MCF 10A (cell line): ENCODE measurements around the gene POLR1C. TPM values are rescaled to one million over a fixed set of nuclear protein-coding genes. Genes with fewer than 3 reads are reported as not detected.
A peak's percentile ranks its signal among the peaks of the same experiment; 100 is the strongest.
"Not testable (repeated sequence)": the region's sequence is repeated elsewhere in the genome, so short reads cannot be mapped to it uniquely, and the experiment has no call there.

Experiments used
- BruUV-seq: library from RNA; stranded (reverse); fragments of 400-500 nt; replicated peaks from 2 replicates; lab custom pipeline; 2021; lab: Mats Ljungman, UMichigan
- CTCF ChIA-PET: fragments of 300-600 bp; sonication (Branson Sonifier 250); formaldehyde crosslinking; extraction: SDS; loops from one replicate; lab custom pipeline; 2021; ENCODE audit warnings: antibody characterized with exemption, inconsistent platforms; lab: Yijun Ruan, JAX
- POLR2A ChIA-PET: fragments of 300-600, 350-650 bp; sonication (Branson Sonifier 250); formaldehyde crosslinking; extraction: SDS; loops from one replicate; lab custom pipeline; 2020; ENCODE audit warnings: antibody characterized with exemption, inconsistent platforms; lab: Yijun Ruan, JAX
- DNase-seq: peaks from one replicate; pipeline ENCODE4 v3.0.0-alpha.2; 2018; ENCODE audit not compliant: unreplicated experiment
- H3K27ac Mint-ChIP-seq: one replicate; pipeline ENCODE4 v1.8.0; 2022; ENCODE audit warnings: mild to moderate bottlenecking, low read depth, mixed read lengths; ENCODE audit not compliant: unreplicated experiment
- H3K27me3 Mint-ChIP-seq: one replicate; pipeline ENCODE4 v1.8.0; 2022; ENCODE audit warnings: mixed read lengths; ENCODE audit not compliant: insufficient read depth, unreplicated experiment
- H3K36me3 Mint-ChIP-seq: one replicate; pipeline ENCODE4 v1.8.0; 2022; ENCODE audit warnings: mild to moderate bottlenecking, moderate library complexity, mixed read lengths; ENCODE audit not compliant: insufficient read depth, unreplicated experiment
- H3K4me1 Mint-ChIP-seq: one replicate; pipeline ENCODE4 v1.8.0; 2022; ENCODE audit warnings: mixed read lengths; ENCODE audit not compliant: insufficient read depth, unreplicated experiment
- H3K4me3 Mint-ChIP-seq: one replicate; pipeline ENCODE4 v1.8.0; 2022; ENCODE audit warnings: mild to moderate bottlenecking, moderate library complexity, mixed read lengths; ENCODE audit not compliant: unreplicated experiment
- H3K9me3 Mint-ChIP-seq: one replicate; pipeline ENCODE4 v1.8.0; 2022; ENCODE audit warnings: mixed read lengths; ENCODE audit not compliant: unreplicated experiment
- intact Hi-C: fragments of 100-400 bp; cut with micrococcal nuclease; formaldehyde crosslinking; loops from 2 replicates; pipeline ENCODE4 v1.14.1; 2022
- total RNA-seq: library from RNA; stranded (reverse); gene quantifications from 2 replicates; pipeline ENCODE4 v1.2.3, GENCODE V29; 2022
- TF ChIP-seq, protein P1 (sequence below): fragments of 200-600 bp; IDR thresholded peaks from one replicate; pipeline ENCODE4 v1.8.0; 2022; ENCODE audit warnings: antibody characterized with exemption, mild to moderate bottlenecking; ENCODE audit not compliant: unreplicated experiment

The POLR1C gene
- total RNA-seq, 1 experiment from 2014 or later, result 63.6 TPM

DNA sequence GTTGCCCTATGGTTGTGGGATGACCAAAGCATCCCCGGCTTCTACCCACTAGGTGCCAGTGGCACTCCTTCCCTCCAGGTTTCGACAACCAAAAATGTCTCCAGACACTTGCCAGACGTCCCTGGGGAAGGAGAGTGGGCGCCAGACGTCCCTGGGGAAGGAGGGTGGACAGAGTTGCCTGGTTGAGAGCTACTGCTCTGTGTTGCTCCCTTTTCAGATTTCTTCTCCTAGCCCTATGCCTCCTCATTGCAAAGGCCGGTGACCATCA, 19.8 kb upstream of the POLR1C start:
- TF ChIP-seq, protein P1, sequence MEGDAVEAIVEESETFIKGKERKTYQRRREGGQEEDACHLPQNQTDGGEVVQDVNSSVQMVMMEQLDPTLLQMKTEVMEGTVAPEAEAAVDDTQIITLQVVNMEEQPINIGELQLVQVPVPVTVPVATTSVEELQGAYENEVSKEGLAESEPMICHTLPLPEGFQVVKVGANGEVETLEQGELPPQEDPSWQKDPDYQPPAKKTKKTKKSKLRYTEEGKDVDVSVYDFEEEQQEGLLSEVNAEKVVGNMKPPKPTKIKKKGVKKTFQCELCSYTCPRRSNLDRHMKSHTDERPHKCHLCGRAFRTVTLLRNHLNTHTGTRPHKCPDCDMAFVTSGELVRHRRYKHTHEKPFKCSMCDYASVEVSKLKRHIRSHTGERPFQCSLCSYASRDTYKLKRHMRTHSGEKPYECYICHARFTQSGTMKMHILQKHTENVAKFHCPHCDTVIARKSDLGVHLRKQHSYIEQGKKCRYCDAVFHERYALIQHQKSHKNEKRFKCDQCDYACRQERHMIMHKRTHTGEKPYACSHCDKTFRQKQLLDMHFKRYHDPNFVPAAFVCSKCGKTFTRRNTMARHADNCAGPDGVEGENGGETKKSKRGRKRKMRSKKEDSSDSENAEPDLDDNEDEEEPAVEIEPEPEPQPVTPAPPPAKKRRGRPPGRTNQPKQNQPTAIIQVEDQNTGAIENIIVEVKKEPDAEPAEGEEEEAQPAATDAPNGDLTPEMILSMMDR, result no peak
- H3K36me3 Mint-ChIP-seq, result peaks cover 63% of the 10 kb centered on the region
- BruUV-seq, result no TSS peak
- H3K27me3 Mint-ChIP-seq, result no peaks in the 10 kb centered on the region
- intact Hi-C loops, result loop anchor here (2.0 to 5.0 kb wide), 3 partner anchors 16 to 595 kb away; partner anchors contain the start of gene ZNF318
- DNase-seq, result no peak
- POLR2A ChIA-PET, result interaction anchor here (0.6 to 9.6 kb wide), 14 partner anchors 10 to 487 kb away, joined by 3 to 209 read pairs (median 13); partner anchors contain the start of genes DLK2, LRRC73, POLR1C and TJAP1
- peak overlapping the region; percentile 43 for H3K4me3 Mint-ChIP-seq
- CTCF ChIA-PET, result interaction anchor here (0.5 to 9.0 kb wide), 25 partner anchors 8 to 1097 kb away, joined by 3 to 102 read pairs (median 5); partner anchors contain the start of genes DLK2, TJAP1 and YIPF3
- peaks cover 49% of the 10 kb centered on the region for H3K4me1 Mint-ChIP-seq
- H3K27ac Mint-ChIP-seq, result peak overlapping the region; percentile 88
- H3K9me3 Mint-ChIP-seq, result no peaks in the 10 kb centered on the region

DNA sequence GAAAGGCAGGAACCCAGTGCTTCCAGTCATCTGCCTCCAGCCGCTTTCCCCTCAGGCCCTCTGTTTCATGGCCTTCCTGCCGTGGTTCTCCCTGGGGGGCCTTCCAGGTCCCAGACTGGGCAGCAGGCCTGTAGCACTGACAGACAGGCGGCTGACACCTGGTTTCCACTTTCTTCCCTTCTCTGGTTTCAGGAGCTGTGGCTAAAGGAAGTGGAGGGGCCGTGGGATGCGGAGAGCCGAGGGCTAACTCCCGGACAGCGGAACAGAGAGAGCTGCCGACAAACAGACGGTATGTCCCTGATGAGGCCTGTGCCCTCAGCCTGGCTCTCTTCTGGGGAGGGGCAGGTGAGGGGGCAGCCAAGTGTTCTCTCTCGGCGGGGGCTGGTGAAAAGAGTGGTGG, 19.2 kb upstream of the POLR1C start:
- Mint-ChIP-seq H3K27ac (peak overlapping the region; percentile 88), H3K36me3 (peaks cover 69% of the 10 kb centered on the region), H3K4me3 (peak overlapping the region; percentile 43), H3K27me3 (no peaks in the 10 kb centered on the region), H3K9me3 (no peaks in the 10 kb centered on the region), H3K4me1 (peaks cover 43% of the 10 kb centered on the region)
- BruUV-seq, result no TSS peak
- TF ChIP-seq, protein P1, result no peak
- DNase-seq, result no peak
- ChIA-PET CTCF (interaction anchor here (0.5 to 9.0 kb wide), 14 partner anchors 8 to 1097 kb away, joined by 3 to 102 read pairs (median 5); partner anchors contain the start of genes DLK2 and TJAP1), POLR2A (interaction anchor here (0.6 to 9.6 kb wide), 6 partner anchors 9 to 139 kb away, joined by 3 to 209 read pairs (median 4); partner anchors contain the start of genes DLK2, POLR1C, TJAP1 and YIPF3)
- intact Hi-C loops, result loop anchor here (2.0 to 5.0 kb wide), 3 partner anchors 17 to 595 kb away; partner anchors contain the start of gene ZNF318

DNA sequence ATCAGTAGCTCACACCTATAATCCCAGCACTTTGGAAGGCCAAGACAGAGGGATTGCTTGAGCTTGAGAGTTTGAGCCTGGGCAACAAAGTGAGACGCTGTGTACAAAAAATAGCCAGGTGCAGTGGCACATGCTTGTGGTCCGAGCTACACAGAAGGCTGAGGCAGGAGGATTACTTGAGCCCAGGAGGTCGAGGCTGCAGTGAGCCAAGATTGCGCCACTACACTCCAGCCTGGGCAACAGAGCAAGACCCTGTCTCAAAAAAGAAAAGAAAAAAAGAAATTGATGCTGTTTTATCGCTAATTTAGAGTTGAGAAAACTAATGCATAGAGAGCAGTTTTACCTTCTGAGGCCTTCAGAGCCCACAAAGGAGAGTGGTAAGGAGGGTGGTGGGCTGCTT, 18.6 kb upstream of the POLR1C start:
- ChIA-PET POLR2A (interaction anchor here (0.6 to 9.6 kb wide), 5 partner anchors 8 to 138 kb away, joined by 3 to 209 read pairs (median 4); partner anchors contain the start of genes DLK2, POLR1C, TJAP1 and YIPF3), CTCF (interaction anchor here (0.6 to 9.0 kb wide), 7 partner anchors 7 to 109 kb away, joined by 3 to 102 read pairs (median 4); partner anchors contain the start of genes DLK2 and TJAP1)
- not testable (repeated sequence) for BruUV-seq, H3K27me3 Mint-ChIP-seq, H3K27ac Mint-ChIP-seq, DNase-seq, H3K4me3 Mint-ChIP-seq, H3K9me3 Mint-ChIP-seq
- peaks cover 75% of the 10 kb centered on the region for H3K36me3 Mint-ChIP-seq
- intact Hi-C loops, result loop anchor here (5.0 kb wide), 2 partner anchors 131 to 596 kb away; partner anchors contain the start of gene ZNF318
- peaks cover 37% of the 10 kb centered on the region for H3K4me1 Mint-ChIP-seq

DNA sequence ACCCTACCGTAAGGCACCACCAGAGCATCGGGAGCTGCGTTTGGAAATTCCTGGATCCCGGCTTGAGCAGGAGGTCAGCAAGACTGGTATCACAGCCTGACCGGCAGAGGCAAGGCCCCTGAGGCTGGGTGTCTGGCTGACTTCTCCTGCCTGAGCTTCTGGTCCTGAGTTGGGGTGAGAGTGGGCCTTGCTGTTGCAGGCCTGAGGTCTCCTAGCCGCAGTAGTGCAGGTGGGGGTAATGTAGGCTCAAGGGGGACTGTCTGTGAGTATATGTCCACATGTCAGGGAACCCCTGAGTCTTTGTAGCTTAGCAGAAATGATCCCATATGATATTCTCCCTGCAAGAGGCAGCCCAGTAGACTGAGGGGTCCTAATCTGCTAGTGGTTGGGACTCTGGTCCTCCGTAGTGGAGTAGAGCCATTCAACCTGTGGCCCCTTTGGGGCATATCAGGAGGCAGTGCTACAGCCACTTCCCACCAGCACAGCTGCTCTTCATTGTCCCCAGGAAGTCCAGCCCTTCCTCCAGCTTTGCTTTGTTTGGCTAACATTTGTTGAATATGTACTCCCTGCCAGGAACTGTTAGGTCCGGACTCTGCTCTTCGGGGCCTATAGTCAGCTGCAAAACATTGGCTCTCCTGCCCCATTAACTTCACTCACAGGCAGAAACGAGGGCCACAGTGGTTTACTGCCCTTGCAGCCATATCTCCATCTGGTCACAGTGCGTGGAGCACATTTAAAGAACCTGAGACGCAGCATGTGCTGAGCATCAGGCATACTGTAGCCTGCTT, 17.7 kb upstream of the POLR1C start:
- no peak overlapping the region for H3K4me3 Mint-ChIP-seq
- no peaks in the 10 kb centered on the region for H3K27me3 Mint-ChIP-seq
- DNase-seq, result no peak
- peaks cover 28% of the 10 kb centered on the region for H3K4me1 Mint-ChIP-seq
- ChIA-PET POLR2A (interaction anchor here (9.6 kb wide), 1 partner anchor 19 kb away, joined by 209 read pairs; the partner anchor contains the start of gene TJAP1), CTCF (interaction anchor here (1.5 to 9.0 kb wide), 3 partner anchors 6 to 44 kb away, joined by 4 to 102 read pairs (median 93); partner anchors contain the start of genes DLK2 and TJAP1)
- peaks cover 84% of the 10 kb centered on the region for H3K36me3 Mint-ChIP-seq
- TSS peak; percentile 9 for BruUV-seq
- no peaks in the 10 kb centered on the region for H3K9me3 Mint-ChIP-seq
- intact Hi-C loops, result loop anchor here (5.0 kb wide), 2 partner anchors 132 to 597 kb away; partner anchors contain the start of gene ZNF318
- TF ChIP-seq, protein P1, result no peak
- no peak overlapping the region for H3K27ac Mint-ChIP-seq
